ENCODE measurements around the gene MAPRE3.

- TF ChIP-seq GATA3 (IDR thresholded peaks at IDR 0.05; ENCODE audit: low read depth, low read length), result no peak
- no peak for TF ChIP-seq GATA2 (IDR thresholded peaks at IDR 0.05; ENCODE audit: low read depth, low read length)
Observed at GRCh38 chr2:26969077-26969844, 1.2 kb upstream of the MAPRE3 start.
